Fibroblast of mammary gland (primary cell): Measurements from ENCODE around the gene TEK.

Experiments
- DNase-seq: peaks from one replicate; pipeline ENCODE4 v3.0.0-alpha.2; 2010; ENCODE audit warnings: low read depth
- H3K4me3 ChIP-seq: 2 replicates; pipeline ENCODE4 v1.5.1; 2011; ENCODE audit warnings: low read depth, mild to moderate bottlenecking, low read length, moderate library complexity; ENCODE audit not compliant: control insufficient read depth
- TF ChIP-seq, protein P1 (sequence below): conservative IDR thresholded peaks from 2 replicates; pipeline ENCODE4 v1.5.1; 2011; ENCODE audit warnings: low read depth, low read length, inconsistent platforms; ENCODE audit not compliant: control insufficient read depth, insufficient read depth

TEK gene

GRCh38 chr9:27272103-27272502, 163.1 kb downstream of the TEK start:
- no peak overlapping the region for H3K4me3 ChIP-seq
- DNase-seq = no peak
- TF ChIP-seq, protein P1, sequence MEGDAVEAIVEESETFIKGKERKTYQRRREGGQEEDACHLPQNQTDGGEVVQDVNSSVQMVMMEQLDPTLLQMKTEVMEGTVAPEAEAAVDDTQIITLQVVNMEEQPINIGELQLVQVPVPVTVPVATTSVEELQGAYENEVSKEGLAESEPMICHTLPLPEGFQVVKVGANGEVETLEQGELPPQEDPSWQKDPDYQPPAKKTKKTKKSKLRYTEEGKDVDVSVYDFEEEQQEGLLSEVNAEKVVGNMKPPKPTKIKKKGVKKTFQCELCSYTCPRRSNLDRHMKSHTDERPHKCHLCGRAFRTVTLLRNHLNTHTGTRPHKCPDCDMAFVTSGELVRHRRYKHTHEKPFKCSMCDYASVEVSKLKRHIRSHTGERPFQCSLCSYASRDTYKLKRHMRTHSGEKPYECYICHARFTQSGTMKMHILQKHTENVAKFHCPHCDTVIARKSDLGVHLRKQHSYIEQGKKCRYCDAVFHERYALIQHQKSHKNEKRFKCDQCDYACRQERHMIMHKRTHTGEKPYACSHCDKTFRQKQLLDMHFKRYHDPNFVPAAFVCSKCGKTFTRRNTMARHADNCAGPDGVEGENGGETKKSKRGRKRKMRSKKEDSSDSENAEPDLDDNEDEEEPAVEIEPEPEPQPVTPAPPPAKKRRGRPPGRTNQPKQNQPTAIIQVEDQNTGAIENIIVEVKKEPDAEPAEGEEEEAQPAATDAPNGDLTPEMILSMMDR = no peak

- no peak for DNase-seq
- H3K4me3 ChIP-seq = no peak overlapping the region
- TF ChIP-seq, protein P1 = no peak
These were observed 164.2 kb downstream of the TEK start for GRCh38 chr9:27273186-27273585.

- H3K4me3 ChIP-seq = no peak overlapping the region
- DNase-seq = peak; percentile 67
- TF ChIP-seq, protein P1 = peak; percentile 66
These were observed 167.4 kb downstream of the TEK start for GRCh38 chr9:27276193-27277030.

DNA sequence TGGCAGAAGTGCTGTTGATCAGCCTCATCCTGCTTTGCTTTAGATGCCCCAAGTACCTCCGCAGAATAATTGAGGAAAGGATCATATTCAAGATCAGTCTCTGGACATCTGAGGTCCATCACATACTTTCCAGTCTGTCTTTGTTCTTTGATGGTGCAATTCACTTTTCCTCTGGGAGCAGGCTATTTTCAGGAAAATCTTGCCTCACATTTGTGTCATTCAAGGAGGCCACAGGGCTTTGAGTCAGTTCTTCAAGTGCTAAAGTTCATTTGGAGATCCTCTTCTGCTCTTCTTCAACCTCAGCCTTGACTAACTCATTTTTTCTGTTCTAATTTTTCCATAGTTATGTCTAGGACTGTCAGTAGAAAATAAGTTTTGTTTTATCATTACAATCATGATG, 169.3 kb downstream of the TEK start:
- no peak overlapping the region for H3K4me3 ChIP-seq
- DNase-seq = peak; percentile 74
- TF ChIP-seq, protein P1 = no peak

DNA sequence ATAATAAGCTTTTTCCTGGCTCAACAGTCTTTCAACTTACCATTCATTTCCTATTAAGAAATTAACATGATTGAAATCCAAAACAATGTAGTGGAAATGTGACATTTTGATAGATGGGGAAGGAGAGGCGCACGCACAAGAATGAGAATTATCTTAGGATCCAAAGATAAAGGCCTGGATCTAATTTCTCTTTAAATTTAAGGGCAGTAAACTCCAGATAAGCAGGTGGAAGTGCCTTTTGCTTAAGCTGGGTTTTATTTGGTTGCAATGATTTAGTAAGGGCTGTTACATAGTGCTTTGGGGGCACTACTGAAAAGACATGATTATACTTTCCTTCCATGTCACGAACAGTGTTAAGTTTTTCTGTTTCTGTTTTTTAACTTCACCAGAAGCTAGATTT, 170.6 kb downstream of the TEK start:
- TF ChIP-seq, protein P1 = no peak
- H3K4me3 ChIP-seq = no peak overlapping the region
- DNase-seq = no peak
